ENCODE data around the gene ARHGAP32.

Gene ARHGAP32

DNA sequence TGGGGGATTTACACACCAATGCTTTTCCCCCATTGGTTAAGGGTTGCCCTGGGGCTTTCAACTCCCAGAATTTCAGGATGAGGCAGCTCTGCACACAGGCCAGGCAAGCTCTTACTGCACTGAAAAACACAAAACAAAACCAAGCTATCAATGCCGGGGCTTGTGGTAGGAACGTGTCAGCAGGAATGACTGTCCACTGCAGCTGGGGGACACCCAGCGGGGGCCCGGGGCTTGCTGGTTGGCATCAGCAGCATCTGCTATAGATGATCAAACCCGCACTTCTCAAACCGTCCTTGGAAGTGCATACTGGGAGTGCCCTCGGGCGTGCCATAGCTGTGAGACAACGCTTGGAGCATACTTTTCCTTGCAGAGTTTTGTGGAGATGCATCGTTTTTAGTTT lies 257.2 kb downstream of the ARHGAP32 start:
- no peak for DNase-seq (ENCODE audit: low read depth)
- no peak overlapping the region for H3K4me3 ChIP-seq (ENCODE audit: low read depth, low read length)
- TF ChIP-seq, protein P1, sequence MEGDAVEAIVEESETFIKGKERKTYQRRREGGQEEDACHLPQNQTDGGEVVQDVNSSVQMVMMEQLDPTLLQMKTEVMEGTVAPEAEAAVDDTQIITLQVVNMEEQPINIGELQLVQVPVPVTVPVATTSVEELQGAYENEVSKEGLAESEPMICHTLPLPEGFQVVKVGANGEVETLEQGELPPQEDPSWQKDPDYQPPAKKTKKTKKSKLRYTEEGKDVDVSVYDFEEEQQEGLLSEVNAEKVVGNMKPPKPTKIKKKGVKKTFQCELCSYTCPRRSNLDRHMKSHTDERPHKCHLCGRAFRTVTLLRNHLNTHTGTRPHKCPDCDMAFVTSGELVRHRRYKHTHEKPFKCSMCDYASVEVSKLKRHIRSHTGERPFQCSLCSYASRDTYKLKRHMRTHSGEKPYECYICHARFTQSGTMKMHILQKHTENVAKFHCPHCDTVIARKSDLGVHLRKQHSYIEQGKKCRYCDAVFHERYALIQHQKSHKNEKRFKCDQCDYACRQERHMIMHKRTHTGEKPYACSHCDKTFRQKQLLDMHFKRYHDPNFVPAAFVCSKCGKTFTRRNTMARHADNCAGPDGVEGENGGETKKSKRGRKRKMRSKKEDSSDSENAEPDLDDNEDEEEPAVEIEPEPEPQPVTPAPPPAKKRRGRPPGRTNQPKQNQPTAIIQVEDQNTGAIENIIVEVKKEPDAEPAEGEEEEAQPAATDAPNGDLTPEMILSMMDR (IDR thresholded peaks at IDR 0.05; ENCODE audit: insufficient read depth, low read depth, low read length, missing control alignments) = no peak

DNA sequence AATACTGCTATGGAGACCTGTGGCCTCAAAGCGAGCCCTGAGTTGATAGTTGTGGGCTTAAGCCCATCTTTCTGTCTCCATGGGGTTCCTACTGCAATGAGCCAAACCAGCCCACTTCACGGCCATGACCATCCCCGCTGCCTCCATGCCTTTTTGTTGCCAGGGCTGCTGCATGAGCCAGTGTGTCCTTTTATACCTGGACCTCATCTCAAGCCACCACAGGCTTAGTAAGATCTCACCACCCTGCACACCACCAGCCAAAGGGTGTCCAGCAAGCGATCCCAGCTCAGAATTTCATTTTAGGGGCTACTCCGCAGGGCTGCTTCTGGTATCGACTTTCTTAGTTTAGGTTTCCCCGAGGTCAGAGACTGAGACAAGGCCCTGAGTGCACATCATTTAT lies 257.8 kb downstream of the ARHGAP32 start:
- DNase-seq (ENCODE audit: low read depth) = no peak
- TF ChIP-seq, protein P1 (IDR thresholded peaks at IDR 0.05; ENCODE audit: insufficient read depth, low read depth, low read length, missing control alignments) = no peak
- H3K4me3 ChIP-seq (ENCODE audit: low read depth, low read length) = no peak overlapping the region

DNA sequence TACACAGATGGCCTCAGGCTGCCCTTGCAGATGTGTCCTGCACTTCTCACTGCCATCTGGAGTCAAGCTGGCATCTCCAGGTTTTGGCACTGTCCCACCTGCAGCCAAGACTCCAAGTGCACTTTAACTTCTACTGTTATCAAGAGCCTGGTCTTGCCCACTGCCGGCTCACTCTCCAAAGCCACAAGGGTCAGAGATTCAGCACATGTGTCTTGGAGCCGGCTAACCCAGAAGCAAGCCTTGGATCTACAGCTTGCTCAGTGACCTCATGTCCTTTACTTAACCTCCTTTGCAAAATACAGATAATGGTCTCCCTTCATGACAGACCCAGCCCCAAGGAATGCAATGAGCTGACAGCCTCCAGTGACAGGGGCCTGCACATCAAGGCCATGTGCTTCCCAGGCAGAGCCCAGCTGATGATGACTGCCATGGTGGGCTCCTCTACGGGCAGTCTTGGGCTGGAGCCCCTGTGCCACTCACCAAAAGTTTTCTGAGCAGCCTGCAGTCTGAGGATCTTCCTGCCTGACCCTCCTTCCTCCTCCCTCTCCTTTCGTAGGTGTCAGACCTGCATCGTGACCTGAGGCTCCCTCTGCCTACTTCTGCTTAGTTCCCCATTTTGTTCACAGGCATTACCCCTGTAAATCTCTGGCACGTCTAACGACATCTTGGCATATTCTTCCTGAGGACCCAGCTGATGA lies 258.5 kb downstream of the ARHGAP32 start:
- DNase-seq (ENCODE audit: low read depth) = no peak

DNA sequence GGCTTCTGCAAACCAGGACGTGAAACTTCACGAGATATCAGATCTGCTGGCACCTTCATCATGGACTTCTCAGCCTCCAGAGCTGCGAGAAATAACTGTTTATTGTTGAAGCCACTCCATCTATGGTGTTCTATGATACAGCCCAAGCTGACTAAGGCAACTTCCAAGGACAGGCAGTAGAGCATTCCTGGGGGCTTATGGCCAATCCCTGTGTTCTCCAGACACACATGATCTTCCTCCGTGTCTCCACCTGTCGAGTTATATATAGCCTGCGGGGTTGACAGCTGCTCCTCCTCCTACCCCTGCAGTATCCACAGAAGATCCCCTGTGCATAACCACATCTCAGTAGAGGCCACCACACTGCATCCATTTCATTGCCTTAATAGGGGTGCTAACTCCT lies 260.5 kb downstream of the ARHGAP32 start:
- DNase-seq (ENCODE audit: low read depth) = no peak
- no peak overlapping the region for H3K4me3 ChIP-seq (ENCODE audit: low read depth, low read length)
- TF ChIP-seq, protein P1 (IDR thresholded peaks at IDR 0.05; ENCODE audit: insufficient read depth, low read depth, low read length, missing control alignments) = no peak

More for the DNA sequence above, 258.5 kb downstream of the ARHGAP32 start:
- TF ChIP-seq, protein P1 (IDR thresholded peaks at IDR 0.05; ENCODE audit: insufficient read depth, low read depth, low read length, missing control alignments) = no peak
- H3K4me3 ChIP-seq (ENCODE audit: low read depth, low read length) = no peak overlapping the region

DNA sequence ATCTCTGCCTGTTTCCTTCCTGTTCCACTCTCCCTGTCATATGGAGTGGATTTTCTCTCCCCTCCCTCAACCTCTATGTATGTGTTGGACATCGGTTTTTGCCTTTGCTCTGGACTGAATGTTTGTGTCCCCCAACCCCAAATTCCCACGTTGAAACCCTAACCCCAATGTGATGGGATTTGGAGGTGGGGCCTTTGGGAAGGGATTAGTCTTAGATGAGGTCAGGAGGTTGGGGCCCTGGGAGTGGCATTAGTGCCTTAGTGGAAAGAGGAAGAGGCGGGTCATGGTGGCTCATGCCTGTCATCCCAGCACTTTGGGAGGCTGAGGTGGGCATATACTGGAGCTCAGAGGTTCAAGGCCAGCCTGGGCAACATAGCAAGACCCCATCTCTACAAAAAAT lies 261.1 kb downstream of the ARHGAP32 start:
- TF ChIP-seq, protein P1 (IDR thresholded peaks at IDR 0.05; ENCODE audit: insufficient read depth, low read depth, low read length, missing control alignments) = no peak
- no peak overlapping the region for H3K4me3 ChIP-seq (ENCODE audit: low read depth, low read length)

DNA sequence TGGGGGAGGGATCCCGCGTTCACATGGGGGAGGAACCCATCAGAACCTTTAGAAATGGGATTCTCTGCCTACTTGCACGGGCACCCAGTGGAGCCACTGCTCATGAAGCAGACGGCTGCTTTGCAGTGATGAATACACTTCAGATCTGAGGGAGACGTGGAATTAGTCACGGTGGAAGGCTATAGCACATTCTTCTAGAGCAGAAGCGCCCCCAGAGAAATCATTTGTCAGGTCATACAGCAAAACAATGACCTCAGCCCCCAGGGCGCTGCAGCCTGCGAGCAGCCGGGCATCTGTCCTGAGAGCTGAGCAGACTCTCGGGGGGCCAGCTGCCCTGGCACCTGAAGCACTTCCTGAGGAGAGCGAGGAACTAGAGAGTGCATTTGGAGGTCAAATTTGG lies 262.1 kb downstream of the ARHGAP32 start:
- TF ChIP-seq, protein P1 (IDR thresholded peaks at IDR 0.05; ENCODE audit: insufficient read depth, low read depth, low read length, missing control alignments) = no peak
- DNase-seq (ENCODE audit: low read depth) = peak; percentile 14
- H3K4me3 ChIP-seq (ENCODE audit: low read depth, low read length) = no peak overlapping the region

More for the DNA sequence above, 261.1 kb downstream of the ARHGAP32 start:
- DNase-seq (ENCODE audit: low read depth) = no peak

DNA sequence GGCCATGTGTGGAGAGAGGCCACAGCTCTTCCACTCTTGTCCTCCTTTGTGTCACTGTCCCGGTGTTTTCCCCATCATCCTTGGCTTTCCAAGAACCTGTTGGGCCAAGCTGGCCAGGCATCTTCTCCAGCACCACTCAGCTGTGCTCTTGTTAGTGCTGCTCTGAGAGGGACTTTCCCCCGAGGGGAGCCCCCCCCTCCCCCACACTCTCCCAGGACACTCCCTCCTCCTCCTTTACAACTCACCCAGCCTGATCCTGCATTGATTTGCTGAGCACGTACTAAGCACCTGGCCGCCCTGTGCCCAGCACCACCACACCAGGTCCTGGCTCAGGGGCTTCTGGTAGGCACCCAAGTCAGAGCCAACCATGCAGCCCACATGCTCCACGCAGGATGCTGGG lies 262.7 kb downstream of the ARHGAP32 start:
- TF ChIP-seq, protein P1 (IDR thresholded peaks at IDR 0.05; ENCODE audit: insufficient read depth, low read depth, low read length, missing control alignments) = no peak
- no peak overlapping the region for H3K4me3 ChIP-seq (ENCODE audit: low read depth, low read length)
- DNase-seq (ENCODE audit: low read depth) = peak; percentile 24

All from GM12865 (cell line).